ENCODE data around the gene HIPK2. TPM values are rescaled to one million over a fixed set of nuclear protein-coding genes. Genes with fewer than 3 reads are reported as not detected.

HIPK2 gene
- total and polyA plus RNA-seq, 2 experiments from 2014 or later: 7.3 to 16.9 TPM

DNA sequence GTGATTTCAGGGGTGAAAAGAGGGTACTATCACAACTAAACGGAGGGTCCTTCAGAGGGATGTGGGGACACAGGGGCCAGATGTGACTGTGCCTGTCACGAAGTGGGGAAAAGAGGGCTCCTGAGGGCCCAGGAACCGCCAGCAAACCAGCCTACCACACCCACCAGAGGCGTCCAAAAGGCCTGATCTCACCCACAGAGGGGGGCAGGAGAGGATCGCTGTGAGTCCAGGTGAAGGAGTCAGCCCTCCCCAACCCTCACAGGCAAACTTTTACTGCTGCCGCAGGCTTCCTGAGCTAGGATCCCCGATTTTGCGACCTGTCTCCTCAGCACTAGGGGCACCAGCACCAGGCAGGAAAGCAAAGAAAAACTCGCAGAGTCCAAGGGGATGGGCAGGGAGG is 64.7 kb downstream of the HIPK2 start (continued):
- TF ChIP-seq, protein P1, sequence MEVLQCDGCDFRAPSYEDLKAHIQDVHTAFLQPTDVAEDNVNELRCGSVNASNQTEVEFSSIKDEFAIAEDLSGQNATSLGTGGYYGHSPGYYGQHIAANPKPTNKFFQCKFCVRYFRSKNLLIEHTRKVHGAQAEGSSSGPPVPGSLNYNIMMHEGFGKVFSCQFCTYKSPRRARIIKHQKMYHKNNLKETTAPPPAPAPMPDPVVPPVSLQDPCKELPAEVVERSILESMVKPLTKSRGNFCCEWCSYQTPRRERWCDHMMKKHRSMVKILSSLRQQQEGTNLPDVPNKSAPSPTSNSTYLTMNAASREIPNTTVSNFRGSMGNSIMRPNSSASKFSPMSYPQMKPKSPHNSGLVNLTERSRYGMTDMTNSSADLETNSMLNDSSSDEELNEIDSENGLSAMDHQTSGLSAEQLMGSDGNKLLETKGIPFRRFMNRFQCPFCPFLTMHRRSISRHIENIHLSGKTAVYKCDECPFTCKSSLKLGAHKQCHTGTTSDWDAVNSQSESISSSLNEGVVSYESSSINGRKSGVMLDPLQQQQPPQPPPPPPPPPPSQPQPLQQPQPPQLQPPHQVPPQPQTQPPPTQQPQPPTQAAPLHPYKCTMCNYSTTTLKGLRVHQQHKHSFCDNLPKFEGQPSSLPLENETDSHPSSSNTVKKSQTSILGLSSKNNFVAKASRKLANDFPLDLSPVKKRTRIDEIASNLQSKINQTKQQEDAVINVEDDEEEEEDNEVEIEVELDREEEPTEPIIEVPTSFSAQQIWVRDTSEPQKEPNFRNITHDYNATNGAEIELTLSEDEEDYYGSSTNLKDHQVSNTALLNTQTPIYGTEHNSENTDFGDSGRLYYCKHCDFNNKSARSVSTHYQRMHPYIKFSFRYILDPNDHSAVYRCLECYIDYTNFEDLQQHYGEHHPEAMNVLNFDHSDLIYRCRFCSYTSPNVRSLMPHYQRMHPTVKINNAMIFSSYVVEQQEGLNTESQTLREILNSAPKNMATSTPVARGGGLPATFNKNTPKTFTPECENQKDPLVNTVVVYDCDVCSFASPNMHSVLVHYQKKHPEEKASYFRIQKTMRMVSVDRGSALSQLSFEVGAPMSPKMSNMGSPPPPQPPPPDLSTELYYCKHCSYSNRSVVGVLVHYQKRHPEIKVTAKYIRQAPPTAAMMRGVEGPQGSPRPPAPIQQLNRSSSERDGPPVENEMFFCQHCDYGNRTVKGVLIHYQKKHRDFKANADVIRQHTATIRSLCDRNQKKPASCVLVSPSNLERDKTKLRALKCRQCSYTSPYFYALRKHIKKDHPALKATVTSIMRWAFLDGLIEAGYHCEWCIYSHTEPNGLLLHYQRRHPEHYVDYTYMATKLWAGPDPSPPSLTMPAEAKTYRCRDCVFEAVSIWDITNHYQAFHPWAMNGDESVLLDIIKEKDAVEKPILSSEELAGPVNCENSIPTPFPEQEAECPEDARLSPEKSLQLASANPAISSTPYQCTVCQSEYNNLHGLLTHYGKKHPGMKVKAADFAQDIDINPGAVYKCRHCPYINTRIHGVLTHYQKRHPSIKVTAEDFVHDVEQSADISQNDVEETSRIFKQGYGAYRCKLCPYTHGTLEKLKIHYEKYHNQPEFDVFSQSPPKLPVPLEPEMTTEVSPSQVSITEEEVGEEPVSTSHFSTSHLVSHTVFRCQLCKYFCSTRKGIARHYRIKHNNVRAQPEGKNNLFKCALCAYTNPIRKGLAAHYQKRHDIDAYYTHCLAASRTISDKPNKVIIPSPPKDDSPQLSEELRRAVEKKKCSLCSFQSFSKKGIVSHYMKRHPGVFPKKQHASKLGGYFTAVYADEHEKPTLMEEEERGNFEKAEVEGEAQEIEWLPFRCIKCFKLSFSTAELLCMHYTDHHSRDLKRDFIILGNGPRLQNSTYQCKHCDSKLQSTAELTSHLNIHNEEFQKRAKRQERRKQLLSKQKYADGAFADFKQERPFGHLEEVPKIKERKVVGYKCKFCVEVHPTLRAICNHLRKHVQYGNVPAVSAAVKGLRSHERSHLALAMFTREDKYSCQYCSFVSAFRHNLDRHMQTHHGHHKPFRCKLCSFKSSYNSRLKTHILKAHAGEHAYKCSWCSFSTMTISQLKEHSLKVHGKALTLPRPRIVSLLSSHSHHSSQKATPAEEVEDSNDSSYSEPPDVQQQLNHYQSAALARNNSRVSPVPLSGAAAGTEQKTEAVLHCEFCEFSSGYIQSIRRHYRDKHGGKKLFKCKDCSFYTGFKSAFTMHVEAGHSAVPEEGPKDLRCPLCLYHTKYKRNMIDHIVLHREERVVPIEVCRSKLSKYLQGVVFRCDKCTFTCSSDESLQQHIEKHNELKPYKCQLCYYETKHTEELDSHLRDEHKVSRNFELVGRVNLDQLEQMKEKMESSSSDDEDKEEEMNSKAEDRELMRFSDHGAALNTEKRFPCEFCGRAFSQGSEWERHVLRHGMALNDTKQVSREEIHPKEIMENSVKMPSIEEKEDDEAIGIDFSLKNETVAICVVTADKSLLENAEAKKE (CRISPR knock-in tag; IDR thresholded peaks at IDR 0.05): no peak

DNA sequence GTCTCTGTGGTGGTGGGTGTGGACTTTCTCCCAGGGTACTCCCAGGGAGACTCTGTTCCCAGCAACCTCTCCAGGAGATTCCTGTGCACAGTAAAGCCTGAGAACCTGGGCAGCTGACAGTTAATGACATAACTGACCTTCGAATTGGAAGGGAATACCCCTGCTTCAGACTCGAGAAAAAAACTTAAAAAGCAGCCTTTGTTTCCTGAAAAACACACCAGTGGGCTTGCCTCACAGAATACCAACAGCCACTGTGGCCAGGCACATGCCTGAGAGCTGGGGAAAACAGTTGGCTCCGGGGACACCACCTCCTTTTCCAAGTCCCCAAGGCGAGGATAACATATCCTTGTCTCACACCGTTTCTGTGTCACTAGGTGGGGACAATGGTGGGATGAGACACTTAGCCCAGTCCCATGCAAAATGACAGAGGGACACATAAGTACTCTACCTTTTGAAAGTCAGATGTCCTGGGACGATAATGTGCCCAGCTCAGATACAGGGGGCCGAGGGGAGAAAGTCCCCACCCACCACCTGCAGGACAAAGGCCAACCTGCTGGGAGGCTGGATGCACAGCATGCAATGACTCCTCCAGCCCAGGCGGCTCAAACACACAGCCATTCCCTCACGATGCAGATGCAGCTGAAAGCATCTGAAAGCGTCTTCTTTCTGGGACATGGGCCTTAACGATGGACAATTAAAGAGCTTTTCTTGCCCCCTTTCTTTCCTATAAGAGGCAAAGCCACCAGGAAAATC is 65.6 kb downstream of the HIPK2 start:
- Histone ChIP-seq H3K4me3 (no peak overlapping the region), H3K4me1 (ENCODE audit: insufficient read depth) (peaks cover 20% of the 10 kb centered on the region), H3K4me2 (peak overlapping the region; percentile 53), H4K20me1 (replicated peaks; ENCODE audit: insufficient read depth) (no peaks in the 10 kb centered on the region), H3K36me3 (ENCODE audit: insufficient read depth) (no peaks in the 10 kb centered on the region), H3K27me3 (ENCODE audit: insufficient read depth) (no peaks in the 10 kb centered on the region), H3K9me2 (ENCODE audit: insufficient read depth) (no peaks in the 10 kb centered on the region), H3K79me2 (replicated peaks; ENCODE audit: insufficient read depth) (no peaks in the 10 kb centered on the region; the same call in 1 of the 2 replicates), H3K27ac (ENCODE audit: low read depth) (peak overlapping the region; percentile 78), H2AFZ (no peak overlapping the region), H3F3A (replicated peaks; ENCODE audit: low read depth) (no peaks in the 10 kb centered on the region)
- Mint-ChIP-seq H3K27me3 (ENCODE audit: insufficient read depth, low read depth, poor library complexity) (peaks cover 13% of the 10 kb centered on the region), H3K4me1 (peaks cover 42% of the 10 kb centered on the region), H3K36me3 (ENCODE audit: low read depth) (peaks cover 26% of the 10 kb centered on the region), H3K4me3 (no peak overlapping the region), H3K27ac (peak overlapping the region; percentile 59), H3K9me3 (no peaks in the 10 kb centered on the region)
- ATAC-seq: peak; percentile 70
- DNase-seq (ENCODE audit: low spot score): peak; percentile 47
- TF ChIP-seq, protein P2, sequence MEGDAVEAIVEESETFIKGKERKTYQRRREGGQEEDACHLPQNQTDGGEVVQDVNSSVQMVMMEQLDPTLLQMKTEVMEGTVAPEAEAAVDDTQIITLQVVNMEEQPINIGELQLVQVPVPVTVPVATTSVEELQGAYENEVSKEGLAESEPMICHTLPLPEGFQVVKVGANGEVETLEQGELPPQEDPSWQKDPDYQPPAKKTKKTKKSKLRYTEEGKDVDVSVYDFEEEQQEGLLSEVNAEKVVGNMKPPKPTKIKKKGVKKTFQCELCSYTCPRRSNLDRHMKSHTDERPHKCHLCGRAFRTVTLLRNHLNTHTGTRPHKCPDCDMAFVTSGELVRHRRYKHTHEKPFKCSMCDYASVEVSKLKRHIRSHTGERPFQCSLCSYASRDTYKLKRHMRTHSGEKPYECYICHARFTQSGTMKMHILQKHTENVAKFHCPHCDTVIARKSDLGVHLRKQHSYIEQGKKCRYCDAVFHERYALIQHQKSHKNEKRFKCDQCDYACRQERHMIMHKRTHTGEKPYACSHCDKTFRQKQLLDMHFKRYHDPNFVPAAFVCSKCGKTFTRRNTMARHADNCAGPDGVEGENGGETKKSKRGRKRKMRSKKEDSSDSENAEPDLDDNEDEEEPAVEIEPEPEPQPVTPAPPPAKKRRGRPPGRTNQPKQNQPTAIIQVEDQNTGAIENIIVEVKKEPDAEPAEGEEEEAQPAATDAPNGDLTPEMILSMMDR (conservative IDR thresholded peaks at IDR 0.05; ENCODE audit: low read depth in 2 of 2): no peak
- 0 out of 2 replicates have a peak, but pooled peaks have one; percentile 16 for TF ChIP-seq NANOG (IDR thresholded peaks at IDR 0.05; ENCODE audit: borderline replicate concordance)

Measured in GM23338 (cell line).